ENCODE data around the gene UNKL. TPM values are rescaled to one million over a fixed set of nuclear protein-coding genes. Genes with fewer than 3 reads are reported as not detected.

UNKL gene
- total RNA-seq, 1 experiment from 2014 or later: 32.0 TPM

- no peak overlapping the region for H3T11ph ChIP-seq (ENCODE audit: low read length)
- no CpG with 5 or more reads among the region's 22 CpGs for WGBS (ENCODE audit: extremely low coverage, insufficient read length, low lambda C conversion rate)
- H2BK20ac ChIP-seq (ENCODE audit: low read depth, low read length, poor library complexity, severe bottlenecking): no peak overlapping the region
- H2BK120ac ChIP-seq (ENCODE audit: low read depth, low read length, poor library complexity, severe bottlenecking): no peak overlapping the region
- H2BK15ac ChIP-seq (ENCODE audit: low read depth, low read length): no peak overlapping the region
- H3K79me2 ChIP-seq (ENCODE audit: insufficient read depth, low read length): no peaks in the 10 kb centered on the region
- H2BK5ac ChIP-seq (ENCODE audit: insufficient read length, low read length): no peak overlapping the region
- Mint-ChIP-seq H3K4me3 (no peak overlapping the region), H3K36me3 (ENCODE audit: insufficient read depth in 1 of 3, low read depth in 3 of 3) (peaks cover 2 to 35% (median 31%) of the 10 kb centered on the region in 3 experiments; a peak in 6 of 7 replicates), H3K4me1 (no peaks in the 10 kb centered on the region), H3K27ac (no peak overlapping the region; a peak in 1 of 7 replicates), H3K9me3 (no peaks in the 10 kb centered on the region), H3K27me3 (ENCODE audit: low read depth) (no peaks in the 10 kb centered on the region)
- H3K23ac ChIP-seq (ENCODE audit: insufficient read length, low read depth, low read length): no peak overlapping the region
- no peak overlapping the region for H2AFZ ChIP-seq (ENCODE audit: low read length)
- no peak overlapping the region for H3K56ac ChIP-seq (ENCODE audit: insufficient read length, low read depth, low read length)
- H3K27ac ChIP-seq (ENCODE audit: insufficient read length, low read depth, low read length): no peak overlapping the region
- no peak overlapping the region for H3K4me2 ChIP-seq (ENCODE audit: insufficient read depth, insufficient read length, low read length)
- H2BK12ac ChIP-seq (ENCODE audit: insufficient read length, low read depth, low read length): no peak overlapping the region
- H3K27me3 ChIP-seq (ENCODE audit: insufficient read depth, low read length): no peaks in the 10 kb centered on the region
- H4K5ac ChIP-seq (ENCODE audit: insufficient read length, low read depth, low read length): no peak overlapping the region
- H3K4ac ChIP-seq (ENCODE audit: low read depth, low read length): no peak overlapping the region
- no peaks in the 10 kb centered on the region for H3K23me2 ChIP-seq (ENCODE audit: insufficient read length, low read depth, low read length, poor library complexity, severe bottlenecking)
- H2AK5ac ChIP-seq (ENCODE audit: insufficient read length, low read length): no peak overlapping the region
- no peak overlapping the region for H3K18ac ChIP-seq (ENCODE audit: insufficient read length, low read depth, low read length)
- no peak overlapping the region for H3K14ac ChIP-seq (ENCODE audit: insufficient read depth, low read length)
- H3K9me3 ChIP-seq (ENCODE audit: control insufficient read depth, low read depth, low read length): no peaks in the 10 kb centered on the region
- H3K4me1 ChIP-seq (ENCODE audit: insufficient read depth, low read length): no peaks in the 10 kb centered on the region
- H4K20me1 ChIP-seq (ENCODE audit: control insufficient read depth, insufficient read depth, insufficient read length): no peaks in the 10 kb centered on the region
- H3K79me1 ChIP-seq (ENCODE audit: insufficient read depth, low read depth, low read length, poor library complexity, severe bottlenecking): no peaks in the 10 kb centered on the region
- no peak for DNase-seq
- no peak overlapping the region for H4K91ac ChIP-seq (ENCODE audit: insufficient read length, low read depth, low read length)
- TF ChIP-seq, protein P1, sequence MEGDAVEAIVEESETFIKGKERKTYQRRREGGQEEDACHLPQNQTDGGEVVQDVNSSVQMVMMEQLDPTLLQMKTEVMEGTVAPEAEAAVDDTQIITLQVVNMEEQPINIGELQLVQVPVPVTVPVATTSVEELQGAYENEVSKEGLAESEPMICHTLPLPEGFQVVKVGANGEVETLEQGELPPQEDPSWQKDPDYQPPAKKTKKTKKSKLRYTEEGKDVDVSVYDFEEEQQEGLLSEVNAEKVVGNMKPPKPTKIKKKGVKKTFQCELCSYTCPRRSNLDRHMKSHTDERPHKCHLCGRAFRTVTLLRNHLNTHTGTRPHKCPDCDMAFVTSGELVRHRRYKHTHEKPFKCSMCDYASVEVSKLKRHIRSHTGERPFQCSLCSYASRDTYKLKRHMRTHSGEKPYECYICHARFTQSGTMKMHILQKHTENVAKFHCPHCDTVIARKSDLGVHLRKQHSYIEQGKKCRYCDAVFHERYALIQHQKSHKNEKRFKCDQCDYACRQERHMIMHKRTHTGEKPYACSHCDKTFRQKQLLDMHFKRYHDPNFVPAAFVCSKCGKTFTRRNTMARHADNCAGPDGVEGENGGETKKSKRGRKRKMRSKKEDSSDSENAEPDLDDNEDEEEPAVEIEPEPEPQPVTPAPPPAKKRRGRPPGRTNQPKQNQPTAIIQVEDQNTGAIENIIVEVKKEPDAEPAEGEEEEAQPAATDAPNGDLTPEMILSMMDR (conservative IDR thresholded peaks at IDR 0.05): no peak
- no peak overlapping the region for H4K8ac ChIP-seq (replicated peaks; ENCODE audit: insufficient read length, low read depth, low read length)
- no peak overlapping the region for H3K9ac ChIP-seq (ENCODE audit: extremely low read depth, insufficient read length, low read length)
Observed at GRCh38 chr16:1395444-1396031, 19.0 kb downstream of the UNKL start.
